Karpas-422 (cell line): ENCODE data around the gene GDPD5. TPM values are rescaled to one million over a fixed set of nuclear protein-coding genes. Genes with fewer than 3 reads are reported as not detected.

Source experiments
- DNase-seq: peaks from one replicate; pipeline ENCODE4 v3.0.0-alpha.2; 2015
- H2AFZ ChIP-seq: fragments of 200-600 bp; sonication (generic); 2 replicates; pipeline ENCODE4 v1.6.1; 2014; ENCODE audit warnings: antibody characterized with exemption, low read length, mixed read lengths
- H3K27ac ChIP-seq: fragments of 200-600 bp; sonication (generic); 2 replicates; pipeline ENCODE4 v1.5.1; 2014; ENCODE audit warnings: mild to moderate bottlenecking, low read length, moderate library complexity
- H3K27me3 ChIP-seq: fragments of 200-600 bp; sonication (generic); 2 replicates; pipeline ENCODE4 v1.6.1; 2014; ENCODE audit warnings: low read length, mixed read lengths
- H3K36me3 ChIP-seq: fragments of 200-600 bp; sonication (generic); 2 replicates; pipeline ENCODE4 v1.6.1; 2014; ENCODE audit warnings: low read length, mixed read lengths; ENCODE audit not compliant: insufficient read depth
- H3K4me1 ChIP-seq: fragments of 200-600 bp; sonication (generic); 2 replicates; pipeline ENCODE4 v1.6.1; 2014; ENCODE audit warnings: mild to moderate bottlenecking, low read length, mixed read lengths
- H3K4me2 ChIP-seq: fragments of 200-600 bp; sonication (generic); 2 replicates; pipeline ENCODE4 v1.6.1; 2014; ENCODE audit warnings: low read length, low read depth, mild to moderate bottlenecking; ENCODE audit not compliant: poor library complexity, severe bottlenecking
- H3K4me3 ChIP-seq: fragments of 200-600 bp; sonication (generic); 2 replicates; pipeline ENCODE4 v1.5.1; 2014; ENCODE audit warnings: mild to moderate bottlenecking, antibody characterized with exemption, low read length, mixed read lengths
- H3K79me2 ChIP-seq: fragments of 200-600 bp; sonication (generic); 2 replicates; pipeline ENCODE4 v1.6.1; 2014; ENCODE audit warnings: mild to moderate bottlenecking, low read length, mixed read lengths
- H3K9ac ChIP-seq: fragments of 200-600 bp; sonication (generic); 2 replicates; pipeline ENCODE4 v1.6.0; 2014; ENCODE audit warnings: low read length
- H3K9me2 ChIP-seq: fragments of 200-600 bp; sonication (generic), shearing (Covaris generic); replicated peaks from 2 replicates; pipeline ENCODE4 v1.6.0; 2014; ENCODE audit warnings: mild to moderate bottlenecking, low read length, moderate library complexity; ENCODE audit not compliant: insufficient read depth
- H3K9me3 ChIP-seq: fragments of 300-700, 200-600 bp; sonication (generic); 2 replicates; pipeline ENCODE4 v1.6.1; 2014; ENCODE audit warnings: low read length, mixed read lengths
- H4K20me1 ChIP-seq: fragments of 200-600 bp; sonication (generic); 2 replicates; pipeline ENCODE4 v1.6.1; 2014; ENCODE audit warnings: mild to moderate bottlenecking, antibody characterized with exemption, low read length, low read depth; ENCODE audit not compliant: insufficient read depth
- total RNA-seq: library from RNA; depleted of rRNA; stranded (reverse); fragments of >200 nt; shearing (Covaris generic); gene quantifications from 2 replicates; pipeline ENCODE4 v1.2.3, GENCODE V29; 2014; ENCODE audit warnings: low replicate concordance

Gene GDPD5
- total RNA-seq, 1 experiment from 2014 or later = 137 TPM

DNA sequence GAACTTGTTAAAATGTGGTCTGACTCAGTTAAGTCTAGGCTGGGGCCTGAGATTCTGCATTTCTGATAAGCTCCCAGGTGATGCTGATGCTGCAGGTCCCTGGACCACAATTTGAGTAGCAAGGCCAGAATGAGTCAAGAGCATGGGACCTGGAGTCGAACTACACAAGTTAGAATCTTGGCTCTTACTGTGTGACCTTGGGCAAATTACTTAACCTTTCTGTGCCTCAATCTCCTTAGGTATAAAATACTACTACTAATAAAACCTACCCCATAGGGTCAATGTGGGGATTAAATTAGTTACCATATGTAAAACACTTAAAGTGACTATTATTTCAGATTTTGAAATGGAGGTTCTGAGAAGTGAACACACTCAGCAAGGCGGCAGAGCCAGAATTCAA lies 34.3 kb downstream of the GDPD5 start:
- H3K36me3 ChIP-seq = peaks cover 21% of the 10 kb centered on the region
- H3K79me2 ChIP-seq = peaks cover 96% of the 10 kb centered on the region
- H3K4me1 ChIP-seq = peaks cover 95% of the 10 kb centered on the region
- no peaks in the 10 kb centered on the region for H3K9me2 ChIP-seq
- peak overlapping the region; percentile 58 for H3K4me2 ChIP-seq
- no peak for DNase-seq
- H3K4me3 ChIP-seq = no peak overlapping the region
- peak overlapping the region; percentile 59; the same call in 1 of the 2 replicates for H3K9ac ChIP-seq
- H3K27ac ChIP-seq = peak overlapping the region; percentile 99
- no peaks in the 10 kb centered on the region; the same call in 1 of the 2 replicates for H4K20me1 ChIP-seq
- no peaks in the 10 kb centered on the region for H3K27me3 ChIP-seq
- H2AFZ ChIP-seq = no peak overlapping the region
- no peaks in the 10 kb centered on the region for H3K9me3 ChIP-seq

DNA sequence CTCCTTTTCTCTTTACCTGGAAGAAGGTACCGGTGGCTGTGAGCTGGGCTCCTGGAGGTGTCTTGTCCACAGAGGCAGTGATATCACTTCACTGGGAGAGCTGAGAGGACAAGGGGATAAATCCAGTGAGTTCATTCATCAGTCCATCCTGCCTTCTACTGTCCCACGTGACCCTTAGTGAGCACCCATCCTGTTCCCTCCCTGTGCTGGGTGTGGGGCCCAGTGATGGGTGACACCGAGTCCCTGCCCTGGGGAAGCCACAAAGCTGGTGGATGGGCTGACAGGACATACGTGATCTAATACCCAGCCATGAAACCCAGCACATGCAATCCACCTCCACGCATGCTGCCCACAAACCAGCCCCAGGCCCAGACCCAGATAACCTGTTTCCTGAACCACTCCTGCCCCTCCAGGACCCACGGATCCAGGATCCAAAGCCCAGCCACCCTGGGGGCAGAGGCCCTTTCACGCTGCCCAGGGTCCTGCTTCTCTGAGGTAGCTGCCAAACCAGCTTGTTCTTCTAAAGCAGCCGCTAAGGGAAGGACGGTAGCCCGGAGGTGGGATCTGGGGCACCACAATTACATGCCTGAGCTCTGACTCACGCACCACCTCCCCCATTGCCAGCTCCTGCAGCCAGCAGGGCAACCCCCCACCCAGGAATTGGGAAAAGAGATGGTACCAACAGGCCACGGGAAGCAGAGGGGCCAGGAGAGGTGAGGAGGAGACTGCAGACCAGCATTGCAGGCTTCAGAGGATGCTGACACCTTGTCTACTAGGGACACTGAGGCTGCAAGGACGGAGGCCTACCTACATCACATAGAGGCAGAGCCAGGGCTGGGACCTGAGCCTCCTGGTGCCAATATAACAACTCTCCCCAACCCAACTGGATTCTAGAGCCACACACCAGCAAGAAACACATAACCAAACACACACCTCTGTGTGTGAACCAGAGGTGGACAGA lies 35.2 kb downstream of the GDPD5 start:
- H3K9ac ChIP-seq = peak overlapping the region; percentile 59
- H3K9me3 ChIP-seq = no peaks in the 10 kb centered on the region
- no peaks in the 10 kb centered on the region; the same call in 1 of the 2 replicates for H4K20me1 ChIP-seq
- peaks cover 88% of the 10 kb centered on the region for H3K4me1 ChIP-seq
- DNase-seq = no peak
- peak overlapping the region; percentile 58 for H3K4me2 ChIP-seq
- no peak overlapping the region for H2AFZ ChIP-seq
- peaks cover 21% of the 10 kb centered on the region for H3K36me3 ChIP-seq
- peaks cover 96% of the 10 kb centered on the region for H3K79me2 ChIP-seq
- H3K27ac ChIP-seq = peak overlapping the region; percentile 99
- H3K27me3 ChIP-seq = no peaks in the 10 kb centered on the region
- no peak overlapping the region for H3K4me3 ChIP-seq
- no peaks in the 10 kb centered on the region for H3K9me2 ChIP-seq

DNA sequence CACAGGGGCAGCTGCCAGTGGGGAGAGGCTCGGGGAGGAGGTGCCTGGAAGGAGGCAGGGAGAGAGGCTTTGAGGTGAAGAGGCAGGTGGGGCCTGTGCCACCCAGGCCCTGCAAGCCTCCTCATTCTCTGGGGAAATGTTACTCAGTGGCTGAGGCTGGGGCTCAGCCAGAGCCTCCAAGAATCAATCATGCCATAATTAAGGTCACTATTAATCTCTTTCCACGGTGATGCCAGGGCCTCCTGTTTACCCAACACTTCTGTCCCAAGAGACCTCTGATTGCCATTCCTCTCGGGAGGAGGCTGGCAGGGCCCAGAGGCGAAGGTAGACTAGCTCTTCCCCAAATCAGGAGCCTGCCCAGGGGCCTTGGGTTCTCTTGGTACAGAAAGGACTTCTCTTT lies 38.4 kb downstream of the GDPD5 start:
- peak overlapping the region; percentile 6 for H3K4me2 ChIP-seq
- peaks cover 26% of the 10 kb centered on the region for H3K36me3 ChIP-seq
- no peaks in the 10 kb centered on the region for H3K9me3 ChIP-seq
- peaks cover 86% of the 10 kb centered on the region for H3K4me1 ChIP-seq
- DNase-seq = no peak
- H3K9ac ChIP-seq = peak overlapping the region; percentile 39; the same call in 1 of the 2 replicates
- H3K4me3 ChIP-seq = no peak overlapping the region
- H3K27ac ChIP-seq = peak overlapping the region; percentile 99
- H3K79me2 ChIP-seq = peaks cover 94% of the 10 kb centered on the region
- no peaks in the 10 kb centered on the region; the same call in 1 of the 2 replicates for H4K20me1 ChIP-seq
- no peaks in the 10 kb centered on the region for H3K27me3 ChIP-seq
- no peak overlapping the region for H2AFZ ChIP-seq
- no peaks in the 10 kb centered on the region for H3K9me2 ChIP-seq

DNA sequence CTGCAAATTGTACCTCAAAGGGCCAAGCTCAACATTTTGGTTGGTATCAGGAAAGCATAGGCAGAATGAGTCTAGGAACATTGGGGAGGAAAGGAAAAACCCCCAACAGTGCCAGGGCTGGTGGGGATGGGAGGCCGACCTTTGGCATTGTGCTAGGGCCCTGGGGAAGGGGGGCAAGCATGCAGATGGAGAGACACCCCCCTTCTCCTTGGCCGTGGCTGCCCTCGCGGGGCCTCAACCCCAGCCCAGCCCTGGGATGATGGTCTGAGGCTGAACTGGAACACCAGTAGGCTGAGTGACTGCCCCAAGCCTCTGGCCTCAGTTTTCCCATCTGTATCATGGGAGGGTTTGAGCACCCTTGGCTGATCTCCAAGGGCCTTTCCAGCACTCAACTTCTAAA lies 40.0 kb downstream of the GDPD5 start:
- Histone ChIP-seq H3K27ac (no peak overlapping the region), H4K20me1 (no peaks in the 10 kb centered on the region; the same call in 1 of the 2 replicates)

DNA sequence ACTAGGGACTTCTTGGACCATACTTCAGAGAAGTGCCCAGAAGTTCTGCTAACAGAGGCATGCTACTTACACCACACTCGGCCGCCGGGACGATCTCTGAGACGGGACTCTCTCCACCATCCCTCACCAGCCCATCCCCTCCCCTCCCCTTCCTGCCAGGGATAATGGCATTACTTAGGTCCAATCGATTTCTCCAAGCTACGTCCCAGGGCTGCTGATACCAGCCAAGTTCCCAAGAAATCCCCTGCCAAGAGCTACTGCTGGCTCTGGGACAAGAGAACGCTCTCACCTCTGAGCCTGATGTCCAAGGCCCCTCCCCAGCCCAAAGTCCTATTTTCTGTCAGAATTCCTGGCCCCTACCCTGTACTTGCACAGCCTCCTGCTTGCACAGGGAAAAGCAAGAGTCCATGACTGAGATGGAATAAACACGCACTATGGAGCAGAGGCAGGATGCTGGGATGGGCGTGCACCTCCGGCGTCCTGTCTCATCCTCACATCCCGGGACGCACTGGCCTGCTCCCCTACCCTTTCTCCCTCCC lies 42.7 kb downstream of the GDPD5 start:
- H3K4me2 ChIP-seq = peak overlapping the region; percentile 52
- H3K4me1 ChIP-seq = peaks cover 86% of the 10 kb centered on the region
- no peaks in the 10 kb centered on the region for H4K20me1 ChIP-seq
- H3K79me2 ChIP-seq = peaks cover 83% of the 10 kb centered on the region
- peak overlapping the region; percentile 93 for H3K27ac ChIP-seq
- no peak for DNase-seq
- peaks cover 12% of the 10 kb centered on the region; the same call in 1 of the 2 replicates for H3K36me3 ChIP-seq
- no peak overlapping the region for H2AFZ ChIP-seq
- H3K27me3 ChIP-seq = no peaks in the 10 kb centered on the region
- no peaks in the 10 kb centered on the region for H3K9me2 ChIP-seq
- no peaks in the 10 kb centered on the region for H3K9me3 ChIP-seq
- peak overlapping the region; percentile 61; the same call in 1 of the 2 replicates for H3K9ac ChIP-seq
- peak overlapping the region; percentile 10; the same call in 1 of the 2 replicates for H3K4me3 ChIP-seq

More for the DNA sequence above, 40.0 kb downstream of the GDPD5 start:
- Histone ChIP-seq H3K9me2 (no peaks in the 10 kb centered on the region), H3K27me3 (no peaks in the 10 kb centered on the region), H3K9ac (no peak overlapping the region), H3K4me1 (peaks cover 86% of the 10 kb centered on the region), H3K36me3 (peaks cover 25% of the 10 kb centered on the region), H3K79me2 (peaks cover 91% of the 10 kb centered on the region), H3K4me3 (no peak overlapping the region), H3K4me2 (no peak overlapping the region), H3K9me3 (no peaks in the 10 kb centered on the region), H2AFZ (no peak overlapping the region)
- DNase-seq = no peak

DNA sequence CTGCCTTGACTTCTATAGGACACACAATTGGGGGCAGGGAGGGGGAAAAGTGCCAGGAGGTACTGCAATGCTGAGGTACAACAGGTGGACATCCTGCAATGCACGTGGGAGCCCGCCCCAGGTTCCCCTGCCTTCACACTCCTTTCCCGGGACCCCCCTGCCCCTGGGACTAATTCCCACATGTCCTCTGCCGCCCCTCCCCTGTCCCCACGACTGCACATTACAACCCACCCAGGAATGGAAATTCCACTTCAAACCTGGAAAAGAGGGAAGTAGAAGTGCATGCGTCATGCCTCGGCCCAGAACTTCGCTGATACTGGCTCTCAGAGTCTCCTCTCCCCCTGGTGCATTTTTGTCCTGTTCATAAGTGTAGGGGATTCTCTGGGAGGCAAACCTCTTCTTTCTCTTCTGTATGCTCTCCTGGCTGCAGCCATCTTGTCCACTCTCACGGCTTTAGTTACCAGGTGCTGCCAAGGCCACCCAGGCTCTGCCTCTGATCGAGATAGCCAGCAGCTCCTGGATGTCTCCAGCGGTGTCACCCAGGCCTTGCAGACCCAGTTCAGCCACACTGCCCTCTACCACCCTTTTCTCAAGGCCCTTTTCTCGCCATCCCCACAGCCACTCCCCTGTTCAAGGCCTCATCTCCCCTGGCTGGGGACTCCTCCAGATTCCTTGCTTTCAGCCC lies 43.7 kb downstream of the GDPD5 start:
- no peak overlapping the region for H2AFZ ChIP-seq
- H3K9ac ChIP-seq = peak overlapping the region; percentile 61
- H3K9me2 ChIP-seq = no peaks in the 10 kb centered on the region
- no peaks in the 10 kb centered on the region for H3K9me3 ChIP-seq
- no peaks in the 10 kb centered on the region for H3K27me3 ChIP-seq
- H3K4me2 ChIP-seq = peak overlapping the region; percentile 52
- no peaks in the 10 kb centered on the region for H4K20me1 ChIP-seq
- peaks cover 74% of the 10 kb centered on the region for H3K79me2 ChIP-seq
- peaks cover 12% of the 10 kb centered on the region; the same call in 1 of the 2 replicates for H3K36me3 ChIP-seq
- H3K27ac ChIP-seq = peak overlapping the region; percentile 93
- no peak for DNase-seq
- peaks cover 86% of the 10 kb centered on the region for H3K4me1 ChIP-seq
- H3K4me3 ChIP-seq = peak overlapping the region; percentile 27; the same call in 1 of the 2 replicates

DNA sequence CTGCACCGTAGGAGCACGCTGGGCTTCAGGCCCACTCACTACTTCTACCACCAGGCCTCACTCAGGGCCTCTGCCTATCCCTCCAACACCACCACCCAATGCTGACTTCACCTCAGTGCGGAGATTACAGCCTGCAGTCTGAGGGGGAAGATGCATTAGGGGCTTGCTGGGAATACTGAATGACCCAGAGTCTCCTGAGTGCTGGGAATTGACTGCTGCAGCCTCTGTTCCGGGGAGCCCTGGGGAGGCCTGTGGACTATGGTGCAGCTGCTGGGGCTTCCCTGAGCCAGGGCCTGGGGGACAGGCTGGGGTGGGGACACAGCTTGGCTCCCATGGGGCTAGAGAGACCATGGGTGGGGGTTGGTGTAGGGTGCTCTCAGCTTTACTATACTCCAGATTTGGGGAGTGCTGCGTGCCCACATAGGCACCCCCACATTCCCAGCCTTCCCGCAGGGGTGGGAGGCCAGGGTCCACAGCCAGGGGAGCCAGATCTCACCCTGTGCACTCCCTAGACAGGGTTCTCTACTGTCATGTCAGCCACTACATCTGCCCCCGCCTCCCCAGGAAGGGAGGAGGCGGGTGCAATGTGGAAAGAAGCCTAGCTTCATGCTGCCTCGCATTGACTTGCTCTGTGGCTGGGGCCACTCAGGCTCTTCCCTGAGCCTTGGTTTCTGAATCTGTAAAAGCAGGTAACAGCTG lies 44.4 kb downstream of the GDPD5 start:
- Histone ChIP-seq H3K9ac (peak overlapping the region; percentile 61), H3K9me2 (no peaks in the 10 kb centered on the region), H3K36me3 (peaks cover 12% of the 10 kb centered on the region; the same call in 1 of the 2 replicates), H3K4me2 (peak overlapping the region; percentile 52), H3K79me2 (peaks cover 67% of the 10 kb centered on the region), H4K20me1 (no peaks in the 10 kb centered on the region), H2AFZ (no peak overlapping the region), H3K27me3 (no peaks in the 10 kb centered on the region), H3K4me1 (peaks cover 92% of the 10 kb centered on the region), H3K4me3 (peak overlapping the region; percentile 27; the same call in 1 of the 2 replicates), H3K9me3 (no peaks in the 10 kb centered on the region), H3K27ac (peak overlapping the region; percentile 93)
- peak; percentile 61 for DNase-seq
